Brain pericyte (primary cell): Measurements from ENCODE around the gene LYZL1.
"Not testable (repeated sequence)": the region's sequence is repeated elsewhere in the genome, so short reads cannot be mapped to it uniquely, and the experiment has no call there.

Source experiments
- DNase-seq: peaks from one replicate; pipeline ENCODE4 v3.0.0-alpha.2; 2012; ENCODE audit warnings: low read depth, low spot score

The LYZL1 gene

DNA sequence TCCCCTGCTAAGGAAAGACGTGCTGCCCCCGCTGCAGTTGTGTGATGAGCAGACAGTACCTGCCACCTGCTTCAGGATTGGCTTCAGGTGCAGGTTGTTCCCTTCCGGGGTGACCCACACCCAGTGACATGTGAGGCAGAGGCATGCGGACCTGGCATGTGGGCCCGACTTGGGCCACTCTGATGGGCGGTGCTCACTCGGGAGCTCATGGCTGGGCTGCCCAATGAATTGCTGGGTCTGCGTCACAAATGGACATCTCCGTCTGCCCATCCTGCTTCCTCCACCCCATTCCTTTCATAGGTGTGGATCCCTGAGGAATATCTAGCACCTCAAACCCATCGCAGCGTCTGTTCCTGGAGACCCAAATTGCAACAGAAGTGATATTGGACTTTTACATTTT lies 19.3 kb downstream of the LYZL1 start:
- not testable (repeated sequence) for DNase-seq

DNA sequence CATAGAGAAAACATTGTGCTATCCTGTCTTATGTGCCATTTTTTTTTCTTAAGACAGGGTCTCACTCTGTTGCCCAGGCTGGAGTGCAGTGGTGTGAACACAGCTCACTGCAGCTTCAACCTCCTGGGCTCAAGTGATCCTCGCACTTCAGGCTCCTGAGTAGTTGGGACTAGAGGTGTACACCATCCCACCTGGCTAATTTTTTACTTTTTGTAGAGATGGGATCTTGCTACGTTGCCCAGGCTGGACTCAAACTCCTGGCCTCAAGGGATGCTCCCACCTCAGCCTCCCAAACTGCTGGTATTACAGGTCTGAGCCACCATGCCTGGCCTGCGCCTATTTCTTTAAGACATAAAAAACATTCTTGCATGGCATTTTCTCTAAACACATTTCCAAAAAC lies 20.6 kb downstream of the LYZL1 start:
- no peak for DNase-seq

DNA sequence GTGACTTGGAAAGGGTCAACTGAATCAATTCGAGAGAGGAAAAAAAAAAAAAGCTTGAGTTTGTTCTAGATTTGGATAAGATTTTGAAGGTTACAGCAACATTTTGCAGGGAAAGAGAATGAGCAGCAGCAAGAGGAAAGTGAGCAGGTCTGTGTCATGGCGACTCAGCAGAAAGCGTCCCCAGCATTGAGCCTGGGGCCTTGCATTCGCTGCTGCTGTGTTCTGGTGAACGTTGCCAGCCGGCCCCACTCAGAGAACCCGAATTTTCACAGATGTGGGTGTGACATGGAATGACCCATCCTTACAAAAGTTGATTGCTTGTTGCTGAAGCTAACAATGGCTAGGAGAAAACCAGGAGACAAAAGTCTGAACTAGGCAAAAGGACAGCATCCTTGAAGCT lies 21.6 kb downstream of the LYZL1 start:
- DNase-seq: not testable (repeated sequence)

GRCh38 chr10:29313071-29313470 lies 24.2 kb downstream of the LYZL1 start:
- DNase-seq: no peak

GRCh38 chr10:29314726-29315125 lies 25.9 kb downstream of the LYZL1 start:
- DNase-seq: no peak

DNA sequence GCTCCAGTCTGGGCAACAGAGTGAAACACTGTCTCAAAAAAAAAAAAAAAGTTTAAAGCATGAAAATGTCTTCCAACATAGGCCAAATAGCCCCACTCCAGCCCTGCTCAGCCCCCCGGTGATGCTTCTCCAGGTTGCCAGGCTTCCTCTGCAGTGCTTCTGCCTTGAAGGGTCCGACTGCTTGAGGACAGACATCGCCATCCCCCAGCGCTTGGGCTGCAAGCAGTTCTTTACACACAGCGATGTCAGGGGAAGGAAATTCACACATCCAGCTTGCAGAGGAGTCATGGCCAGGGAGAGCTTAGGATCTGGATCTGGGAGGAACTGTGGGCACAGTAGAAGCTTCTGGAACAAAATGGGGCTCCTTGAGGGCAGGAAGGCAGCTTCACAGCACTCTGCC lies 26.9 kb downstream of the LYZL1 start:
- no peak for DNase-seq

DNA sequence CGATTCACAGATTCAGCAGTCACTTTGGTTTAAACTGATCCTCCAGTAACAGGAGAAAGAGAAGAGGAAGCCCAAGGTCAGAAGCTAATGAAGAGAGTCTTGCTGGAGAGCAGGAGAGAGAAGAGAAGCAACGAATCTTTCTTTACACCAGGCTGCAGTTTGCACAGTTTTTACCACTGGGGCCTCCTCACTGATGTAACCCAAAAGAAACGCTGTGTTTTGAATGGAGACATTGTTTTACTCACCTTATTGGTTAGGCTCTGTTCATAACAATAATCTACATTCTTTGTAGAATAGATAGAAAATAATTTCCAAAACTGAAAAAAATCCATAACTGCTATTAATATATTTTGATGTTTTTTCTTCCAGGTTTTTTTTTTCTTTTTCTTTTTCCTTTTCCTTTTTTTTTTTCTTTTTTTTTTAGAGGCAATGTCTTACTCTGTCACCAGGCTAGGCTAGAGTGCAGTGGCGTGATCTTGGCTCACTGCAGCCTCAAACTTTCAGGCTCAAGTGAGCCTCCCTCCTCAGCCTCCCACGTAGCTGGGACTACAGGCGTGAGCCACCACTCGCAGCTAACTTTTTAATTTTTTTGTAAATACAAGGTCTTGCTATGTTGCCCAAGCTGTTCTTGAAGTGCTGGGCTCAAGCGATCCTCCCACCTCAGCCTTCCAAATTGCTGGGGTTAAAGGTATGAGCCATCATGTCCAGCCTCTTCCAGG lies 27.6 kb downstream of the LYZL1 start:
- no peak for DNase-seq

DNA sequence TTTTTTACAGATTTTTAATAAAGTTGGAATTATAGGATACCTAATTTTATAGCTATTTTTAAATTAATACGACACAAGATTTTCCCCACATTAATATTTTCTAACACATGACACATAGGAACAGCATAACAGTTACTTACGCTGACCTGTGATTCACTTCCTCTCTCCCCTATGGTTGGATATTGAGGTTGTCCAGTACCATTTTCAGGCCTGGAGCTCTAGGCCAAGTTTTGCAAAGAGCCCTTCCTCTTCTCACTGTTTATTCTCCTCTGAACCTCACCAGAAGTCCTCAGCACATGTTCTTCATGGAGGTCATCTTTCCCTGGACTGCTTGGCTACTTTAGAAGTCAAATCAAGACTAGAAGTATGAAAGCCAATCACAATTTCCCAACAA lies 28.2 kb downstream of the LYZL1 start:
- no peak for DNase-seq

- no peak for DNase-seq
Observed at GRCh38 chr10:29317423-29318021, 28.7 kb downstream of the LYZL1 start.

DNA sequence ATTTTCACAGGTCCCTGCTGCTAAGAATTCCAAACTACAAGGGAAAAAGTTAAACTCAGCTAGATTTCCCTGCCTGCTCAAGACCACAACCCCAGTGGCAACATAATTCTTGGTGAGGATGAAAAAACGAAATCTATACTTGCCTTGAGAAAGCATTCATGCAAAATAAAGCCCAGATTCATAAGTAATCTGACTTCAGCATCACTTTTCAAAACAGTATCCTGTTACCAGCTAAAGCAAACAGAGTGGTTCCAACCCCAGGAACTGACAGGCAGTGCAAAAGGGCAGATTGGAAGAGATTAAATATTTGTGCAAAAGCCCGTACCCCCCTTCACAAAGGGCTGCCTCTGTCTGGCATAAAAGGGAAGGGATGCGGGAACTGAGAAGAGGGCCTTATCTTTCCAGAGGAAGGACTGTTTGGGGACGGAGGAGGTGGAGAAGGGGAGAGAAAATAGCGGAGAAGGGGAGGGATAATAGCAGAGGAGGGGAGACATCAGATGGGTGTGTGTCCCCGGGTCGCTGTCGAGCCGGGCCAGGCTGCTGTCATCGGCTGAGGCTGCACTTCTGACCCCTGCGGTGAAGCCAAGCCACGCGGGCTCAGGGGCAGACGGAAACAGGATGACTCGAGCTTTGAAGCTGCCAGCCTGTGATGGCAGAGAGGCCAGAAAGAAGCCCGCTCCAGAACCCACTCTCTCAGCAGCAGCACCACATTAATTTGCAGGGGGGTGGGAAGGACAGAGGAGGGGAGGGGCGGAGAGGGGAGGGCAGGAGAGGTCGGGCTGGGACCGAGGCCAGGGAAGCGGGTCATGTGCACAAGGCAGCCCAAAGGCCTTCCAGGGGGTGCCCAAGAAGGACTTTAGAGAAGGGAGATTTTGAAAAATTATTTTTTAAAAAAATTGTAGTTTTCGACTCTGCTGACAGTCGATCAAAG lies 29.5 kb downstream of the LYZL1 start:
- DNase-seq: peak; percentile 12

DNA sequence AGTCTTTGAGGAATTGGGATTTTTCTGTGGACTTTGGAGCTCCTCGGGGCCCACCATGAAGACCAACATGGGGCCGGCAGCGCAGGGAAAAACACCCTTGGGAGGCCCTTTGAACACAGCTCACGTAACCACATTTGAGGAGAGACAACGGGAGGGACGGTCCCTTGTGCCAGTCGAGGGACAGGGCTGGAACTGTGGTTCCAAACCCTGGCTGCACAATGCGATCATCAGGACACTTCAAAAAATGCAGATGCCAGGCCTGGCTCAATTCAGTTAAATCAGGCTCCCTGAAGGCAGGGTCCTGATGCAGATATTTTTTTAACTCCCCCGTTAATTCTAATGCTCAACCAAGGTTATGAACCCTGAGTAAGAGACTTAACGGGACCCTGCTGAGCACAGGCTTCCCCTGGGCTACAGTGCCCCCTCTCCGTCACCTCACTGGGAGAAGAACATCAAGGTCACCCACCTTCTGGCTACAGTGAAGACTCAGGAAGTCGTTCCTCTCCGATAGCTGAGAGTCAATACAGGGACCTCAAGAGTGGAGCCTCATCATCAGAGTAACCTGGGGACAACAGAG lies 30.4 kb downstream of the LYZL1 start:
- no peak for DNase-seq

- DNase-seq: not testable (repeated sequence)
Observed at GRCh38 chr10:29320680-29321121, 31.8 kb downstream of the LYZL1 start.

DNA sequence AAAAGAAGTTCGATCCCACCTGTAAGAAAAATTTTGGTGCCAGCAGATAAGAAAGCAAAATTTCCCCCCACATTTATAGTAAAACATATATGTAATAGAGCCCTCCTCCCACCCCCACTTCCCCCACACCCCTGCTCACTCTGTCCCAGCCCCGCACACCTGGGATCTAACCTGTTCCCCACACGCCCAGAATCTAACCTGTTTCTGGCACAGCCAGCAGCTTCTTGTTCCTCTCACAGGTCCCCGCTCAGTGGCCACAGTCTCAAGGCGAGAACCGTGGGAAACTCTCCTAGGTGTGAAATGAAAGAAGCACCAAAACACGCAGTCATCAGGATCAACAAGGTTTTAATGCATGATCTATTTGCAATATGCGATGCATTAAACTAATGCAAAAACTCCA lies 32.8 kb downstream of the LYZL1 start:
- DNase-seq: no peak

DNA sequence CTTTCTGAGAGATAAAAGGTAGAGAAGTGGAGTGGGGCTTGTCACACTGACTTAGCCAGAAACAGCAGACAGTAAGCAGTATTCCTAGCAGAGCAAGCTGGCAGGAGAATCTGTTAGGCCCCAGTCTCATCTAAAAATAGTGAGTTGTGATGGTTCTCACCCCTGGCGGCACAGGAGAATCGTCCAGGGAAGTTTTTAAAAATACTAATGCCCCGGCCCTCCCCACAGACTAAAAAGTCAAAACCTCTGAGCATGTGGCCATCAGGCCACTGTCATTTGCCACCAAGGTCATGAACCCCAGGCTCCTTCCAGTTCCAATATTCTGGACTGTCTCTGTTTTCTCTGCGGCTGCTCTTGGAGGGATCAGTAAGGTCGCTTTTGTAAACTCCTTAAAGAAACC lies 34.0 kb downstream of the LYZL1 start:
- DNase-seq: no peak

DNA sequence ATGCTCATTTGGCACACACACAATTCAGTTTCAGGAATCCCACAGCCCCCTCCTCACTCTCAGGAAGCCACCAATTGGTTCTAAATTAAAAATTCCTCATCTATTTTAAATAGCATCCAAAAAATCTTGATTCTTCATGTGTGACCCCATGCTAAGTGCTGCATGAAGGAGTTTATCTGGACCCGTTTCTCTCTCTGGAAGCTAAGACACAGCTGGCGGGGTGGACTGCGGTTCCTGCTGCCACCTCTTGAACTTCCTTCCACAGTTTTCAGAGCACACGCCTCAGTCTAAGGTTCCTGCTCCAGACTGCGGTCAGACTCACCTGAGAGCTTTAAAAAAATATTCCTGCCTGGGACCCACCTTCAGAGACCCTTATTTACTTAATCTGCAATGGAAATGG lies 34.5 kb downstream of the LYZL1 start:
- DNase-seq: no peak

DNA sequence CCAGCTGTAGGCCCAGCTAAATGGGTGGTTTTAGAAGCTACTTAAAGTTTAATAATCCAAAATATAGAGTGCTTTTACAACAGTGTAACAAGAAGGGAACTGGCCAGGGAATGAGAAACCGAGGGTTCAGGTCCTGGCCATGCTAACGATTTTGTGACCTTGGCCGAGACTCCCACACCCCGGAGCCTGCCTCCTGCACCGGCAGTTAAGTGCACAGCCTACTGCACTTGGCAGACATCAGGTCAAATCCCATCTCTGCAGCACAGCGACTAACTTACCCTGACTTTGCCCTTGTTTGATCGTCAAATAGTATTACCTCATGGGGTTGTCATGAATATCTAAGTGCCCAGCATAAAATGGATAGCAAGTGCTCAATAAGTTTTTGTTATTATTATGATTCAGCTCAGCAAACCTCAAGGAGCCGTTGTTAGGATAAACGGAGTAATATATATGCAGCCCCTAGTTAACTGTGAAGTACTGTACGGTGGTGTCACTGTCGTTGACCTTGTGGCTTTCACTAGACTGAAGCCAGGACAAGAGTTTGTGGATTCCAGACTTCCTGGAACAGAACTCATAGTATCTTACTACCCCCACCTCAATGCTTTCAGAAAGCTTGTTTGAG lies 35.5 kb downstream of the LYZL1 start:
- DNase-seq: no peak

GRCh38 chr10:29326299-29326698 lies 37.4 kb downstream of the LYZL1 start:
- DNase-seq: no peak

DNA sequence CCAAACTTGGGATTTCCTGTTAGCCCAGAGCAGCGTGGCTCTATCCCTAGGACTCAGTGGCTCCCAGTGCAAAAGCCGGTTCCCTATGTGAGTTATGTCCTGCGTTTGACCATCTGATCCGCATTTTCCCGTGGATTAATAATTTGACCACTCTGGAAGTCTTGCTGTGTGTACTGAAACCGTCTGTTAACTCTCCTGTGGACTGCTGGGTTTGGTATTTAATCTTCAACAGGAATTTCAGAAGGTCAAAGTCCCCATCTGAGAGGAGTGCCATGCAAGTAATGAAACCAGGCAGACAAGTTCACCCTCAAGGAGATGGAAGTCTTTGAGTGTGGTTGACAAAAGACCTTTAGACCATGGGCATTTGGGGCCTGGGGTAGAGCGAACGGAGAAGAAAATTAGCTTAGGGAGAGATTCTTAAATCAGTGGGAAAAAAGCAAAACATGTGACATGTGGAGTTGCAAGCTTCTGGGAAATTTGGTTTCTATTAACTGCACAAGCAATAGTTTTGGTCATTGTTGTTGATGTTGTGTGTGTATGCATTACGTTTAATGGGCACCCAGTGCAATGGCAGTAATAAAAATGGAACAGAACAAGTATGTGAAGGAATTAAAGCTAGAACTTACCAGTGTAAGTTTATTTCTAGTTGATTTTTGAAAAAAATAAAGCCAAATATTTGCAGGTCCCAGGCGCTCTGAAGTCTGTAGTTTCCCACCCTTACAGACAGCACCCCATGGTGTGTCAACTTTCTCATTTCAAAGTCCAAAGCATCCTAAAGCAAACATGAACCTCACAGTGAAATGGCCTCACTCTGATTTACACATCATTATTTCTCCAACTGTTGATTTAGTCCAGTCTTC lies 38.2 kb downstream of the LYZL1 start:
- DNase-seq: no peak

DNA sequence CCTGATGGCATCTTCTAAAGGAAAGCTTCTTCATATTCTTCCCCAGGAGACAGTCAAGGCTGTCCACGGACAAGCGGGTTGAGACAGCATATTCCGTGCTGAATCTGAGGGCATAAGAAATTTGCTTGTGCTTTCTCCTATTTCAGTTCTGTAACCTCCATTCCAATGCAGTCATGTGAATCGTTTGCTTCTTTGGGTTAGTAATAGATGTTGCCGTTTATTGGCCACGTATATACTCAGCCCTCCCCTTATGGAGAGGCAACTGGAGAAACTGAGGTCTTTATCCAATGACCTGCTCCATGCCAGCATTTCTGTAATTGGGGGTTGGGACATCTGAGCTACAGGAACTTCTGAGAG lies 38.9 kb downstream of the LYZL1 start:
- no peak for DNase-seq

DNA sequence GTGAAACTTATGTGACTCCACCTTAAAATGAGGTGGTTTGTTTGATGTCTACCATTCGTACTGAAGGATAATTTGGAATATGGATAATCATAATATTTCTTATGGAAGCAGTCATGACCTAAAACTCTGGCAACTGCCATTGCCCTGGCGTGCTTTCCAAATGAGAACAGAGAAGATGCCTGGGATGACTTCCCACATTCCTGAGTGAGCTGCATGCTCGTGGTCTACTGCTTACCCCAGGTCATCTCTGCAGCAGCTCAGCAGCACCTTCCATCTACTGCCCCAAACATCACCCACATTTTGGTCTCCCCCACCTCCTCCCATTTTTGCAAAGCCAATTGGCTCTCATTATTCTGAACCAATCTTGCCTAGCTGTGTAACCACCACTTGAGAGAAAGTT lies 40.1 kb downstream of the LYZL1 start:
- DNase-seq: no peak

DNA sequence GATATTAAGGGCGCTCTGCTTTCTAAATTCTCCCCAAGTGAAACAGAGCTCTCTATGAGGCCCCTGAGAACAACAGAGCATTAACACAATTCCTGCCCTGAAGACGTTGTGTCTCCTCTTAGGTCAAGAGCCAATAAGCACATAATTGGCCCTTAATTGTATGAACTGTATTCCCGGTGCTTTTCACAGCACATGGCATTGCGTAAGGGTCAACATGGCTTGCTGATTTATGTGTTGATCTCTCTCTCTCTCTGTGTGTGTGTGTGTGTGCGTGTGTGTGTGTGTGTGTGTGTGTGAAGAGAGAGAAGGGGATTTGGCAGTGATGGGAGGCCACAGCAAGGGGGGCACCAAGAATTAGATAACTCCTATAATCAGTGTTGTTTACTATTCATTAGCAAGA lies 40.5 kb downstream of the LYZL1 start:
- DNase-seq: no peak
